Stimulated activated CD4-positive, alpha-beta T cell treated with anti-CD3 and anti-CD28 coated beads, Interleukin-1b, Interleukin-23, amount 100 ng/mL, for 24 hours (primary cell): ENCODE results near the gene PNMA8B.
A peak's percentile ranks its signal among the peaks of the same experiment; 100 is the strongest.
"Not testable (repeated sequence)": the region's sequence is repeated elsewhere in the genome, so short reads cannot be mapped to it uniquely, and the experiment has no call there.

Source experiments
- DNase-seq, 4 experiments: peaks; one replicate each; pipeline ENCODE4 v3.0.0-alpha.2; 2020; ENCODE audit warnings: low read depth in 4 of 4, low spot score in 1 of 4

PNMA8B gene

DNA sequence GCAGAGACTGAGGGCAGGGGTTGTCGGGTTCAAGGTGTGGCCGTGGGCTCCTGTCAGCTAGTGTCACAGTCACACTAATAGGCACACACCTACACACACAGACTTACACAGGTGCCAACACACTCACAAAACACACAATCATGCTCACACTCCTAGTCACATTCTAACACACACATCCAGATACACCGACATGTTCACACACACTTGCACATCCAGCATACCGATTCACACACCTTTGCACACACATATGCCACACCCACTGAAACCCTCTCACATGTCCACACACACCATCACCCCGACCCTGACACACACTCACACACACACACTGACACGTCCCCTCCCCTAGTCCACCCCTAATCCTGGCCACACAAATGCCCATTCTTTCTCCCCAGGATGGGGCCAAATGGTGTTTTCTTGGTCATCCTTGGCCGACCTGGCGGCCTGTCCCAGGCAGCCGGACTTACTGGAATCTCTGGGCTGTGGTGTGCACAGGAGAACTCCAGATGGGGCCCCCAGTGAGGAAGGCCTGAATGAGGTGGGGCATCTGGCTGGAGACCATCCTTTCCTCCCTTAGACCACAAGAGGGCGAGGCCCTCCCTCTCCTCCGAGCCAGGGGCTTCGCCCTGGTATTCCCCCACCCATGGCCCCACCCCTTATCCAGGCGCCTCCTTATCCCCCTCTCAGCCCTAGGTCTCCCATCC, 19.1 kb upstream of the PNMA8B start:
- no peak for DNase-seq

DNA sequence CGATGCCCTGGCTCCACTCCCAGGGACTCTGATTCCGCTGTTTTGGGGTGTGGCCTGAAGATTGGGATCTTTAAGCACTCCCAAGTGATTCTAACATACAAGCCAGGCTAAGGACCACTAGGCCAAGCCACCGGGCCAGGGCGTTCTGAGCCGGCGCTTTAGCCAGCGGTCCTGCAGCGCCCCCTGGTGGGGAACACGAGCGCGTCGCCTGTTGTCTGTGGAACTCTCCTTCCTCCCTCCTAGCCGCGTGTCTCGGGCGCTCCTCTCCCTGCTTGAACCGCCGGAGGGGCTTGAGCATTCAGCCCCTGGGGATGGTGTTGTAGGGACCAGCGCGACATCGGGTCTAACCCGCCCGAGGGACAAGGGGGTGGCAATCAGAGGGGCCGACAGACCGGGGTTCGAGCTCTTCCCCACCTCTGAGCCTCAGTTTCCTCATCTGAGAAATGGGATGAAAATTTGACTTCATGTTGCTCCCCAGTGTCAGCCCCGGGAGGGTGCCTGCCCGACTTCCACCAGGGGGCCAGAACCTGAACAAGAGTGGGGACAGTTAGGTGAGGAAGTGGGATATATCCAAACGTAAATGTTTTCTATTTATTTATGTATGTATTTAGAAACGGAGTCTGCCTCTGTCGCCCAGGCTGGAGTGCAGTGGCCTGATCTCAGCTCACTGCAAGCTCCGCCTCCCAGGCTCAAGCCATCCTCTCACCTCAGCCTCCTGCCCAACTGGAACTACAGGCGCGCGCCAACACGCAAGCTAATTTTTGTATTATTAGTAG, 18.0 kb upstream of the PNMA8B start:
- DNase-seq: peak; percentile 68 to 81 (median 76)

DNA sequence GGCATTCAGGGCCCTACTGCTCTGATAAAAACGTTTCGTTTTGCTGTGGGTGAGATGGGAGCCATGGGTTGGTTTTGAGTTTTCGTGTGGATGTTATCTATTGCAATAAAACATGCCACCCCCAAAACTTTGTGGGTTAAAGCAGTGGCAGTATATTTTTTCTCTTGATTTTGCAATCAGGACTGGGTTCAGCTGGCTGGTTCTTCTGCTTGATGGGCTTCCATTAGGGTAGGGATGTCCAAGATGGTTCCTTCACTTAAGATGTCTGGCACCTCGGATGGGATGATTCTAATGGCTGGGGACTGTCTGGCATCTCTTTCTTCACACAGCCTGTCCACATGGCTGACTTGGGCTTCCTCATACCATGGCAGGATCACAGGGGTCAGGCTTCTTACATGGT, 15.6 kb upstream of the PNMA8B start:
- DNase-seq: no peak

DNA sequence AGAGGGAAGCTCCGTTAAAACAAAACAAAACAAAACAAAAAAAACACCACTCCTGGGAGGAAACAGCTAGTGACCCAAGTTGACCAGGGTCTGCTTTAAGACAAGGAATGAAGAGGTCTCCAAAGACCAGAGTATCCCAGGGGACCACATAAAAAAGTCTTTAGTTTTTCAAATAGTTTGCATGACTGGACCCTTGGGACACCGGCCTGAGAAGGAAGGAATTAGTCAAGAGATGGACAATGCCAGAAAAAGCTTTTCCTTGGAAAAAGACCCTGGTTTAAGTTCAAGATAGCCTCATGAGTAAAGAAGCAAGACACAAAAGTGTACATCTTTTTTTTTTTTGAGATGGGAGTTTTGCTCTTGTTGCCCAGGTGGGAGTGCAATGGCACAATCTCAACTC, 12.5 kb upstream of the PNMA8B start:
- no peak for DNase-seq

DNA sequence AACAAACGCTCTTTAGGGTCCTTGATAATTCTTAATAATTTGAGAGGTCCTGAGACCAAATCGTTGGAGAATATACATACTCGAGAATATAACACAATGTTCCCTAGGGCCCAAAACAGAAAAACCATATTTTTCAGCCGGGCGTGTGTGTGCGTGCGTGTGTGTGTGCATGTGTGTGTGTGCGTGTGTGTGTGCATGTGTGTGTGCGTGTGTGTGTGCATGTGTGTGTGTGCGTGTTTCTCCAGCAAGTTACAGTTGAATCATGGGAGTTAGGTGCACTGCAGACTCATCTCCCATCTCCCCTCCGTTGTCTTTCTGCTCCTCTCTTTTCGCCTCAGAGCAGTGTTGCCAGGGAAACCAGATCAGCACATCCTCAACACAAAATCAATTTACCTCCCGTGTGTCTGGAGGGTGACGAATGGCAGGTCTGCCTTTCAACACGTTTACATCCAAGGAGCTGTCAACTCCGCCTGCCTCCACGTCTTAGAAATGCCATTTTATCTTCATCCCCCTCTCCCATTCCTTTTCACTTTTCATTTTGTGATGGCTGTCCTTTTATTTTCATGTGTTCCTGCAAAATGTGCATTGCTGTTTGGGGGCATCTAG, 8.3 kb upstream of the PNMA8B start:
- no peak for DNase-seq

DNA sequence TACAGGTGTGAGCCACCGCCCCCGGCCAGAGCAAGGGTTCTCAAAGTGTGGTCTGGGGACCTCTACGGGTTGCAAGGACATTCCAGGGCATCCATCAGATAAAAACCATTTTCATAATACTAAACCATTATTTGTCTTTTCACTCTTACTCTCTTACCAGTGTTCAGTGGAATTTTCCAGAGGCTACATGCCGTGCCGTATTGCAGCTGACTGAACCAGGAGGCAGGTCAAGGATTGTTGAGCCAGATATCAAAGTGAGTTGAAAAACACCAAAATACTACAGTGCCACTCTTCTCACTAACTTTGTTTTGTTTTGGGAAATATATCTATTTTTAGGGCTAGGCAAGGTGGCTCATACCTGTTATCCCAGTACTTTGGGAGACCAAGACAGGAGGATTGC, 7.2 kb upstream of the PNMA8B start:
- no peak for DNase-seq

DNA sequence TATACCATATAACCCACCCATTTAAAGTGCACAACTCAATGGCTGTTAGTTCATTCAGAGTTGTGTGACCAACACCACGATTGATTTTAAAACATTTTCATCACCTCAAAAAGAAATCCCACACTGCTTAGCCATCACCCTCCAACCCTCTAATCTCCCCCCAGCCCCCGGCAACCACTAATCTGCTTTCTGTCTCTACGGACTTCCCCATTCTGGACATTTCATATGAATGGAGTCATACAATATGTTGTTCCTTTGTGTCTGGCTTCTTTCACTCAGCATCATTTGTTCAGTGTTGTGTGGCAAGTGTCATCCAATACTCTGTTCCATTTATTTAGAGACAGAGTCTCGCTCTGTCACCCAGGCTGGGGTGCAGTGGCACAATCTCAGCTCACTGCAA, 4.0 kb upstream of the PNMA8B start:
- DNase-seq: no peak

DNA sequence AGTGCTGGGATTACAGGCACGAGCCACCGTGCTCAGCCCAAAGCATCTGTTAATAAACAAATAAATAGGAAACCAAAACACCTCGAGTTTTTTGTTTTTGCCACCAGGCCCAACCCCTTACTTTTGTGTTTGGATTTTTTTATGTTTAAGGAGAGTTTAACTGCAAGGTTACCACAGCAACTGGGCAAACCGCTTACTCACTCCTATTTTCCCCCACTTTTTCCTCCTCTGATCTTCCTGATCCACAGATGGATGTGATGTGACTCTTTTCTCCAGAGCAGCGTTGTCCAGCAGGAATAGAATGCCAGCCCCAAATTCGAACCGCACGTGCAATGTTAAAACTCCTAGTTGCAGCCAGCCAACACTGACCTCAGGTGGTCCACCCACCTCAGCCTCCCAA, 2.1 kb upstream of the PNMA8B start:
- no peak for DNase-seq

DNA sequence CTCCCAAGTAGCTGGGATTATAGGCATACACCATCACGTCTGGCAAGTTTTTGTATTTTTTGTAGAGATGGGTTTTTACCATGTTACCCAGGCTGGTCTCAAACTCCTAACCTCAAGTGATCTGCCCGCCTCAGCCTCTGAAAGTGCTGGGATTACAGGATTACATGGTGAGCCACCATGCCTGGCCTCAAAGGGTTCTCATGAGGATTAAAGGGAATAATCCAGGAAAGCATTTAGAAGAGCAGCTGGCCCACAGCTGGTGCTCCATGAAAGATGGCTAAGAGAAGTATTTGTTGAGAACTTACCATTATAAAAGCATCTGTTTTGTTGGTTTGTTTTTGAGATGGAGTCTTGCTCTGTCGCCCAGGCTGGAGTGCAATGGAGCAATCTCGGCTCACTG, 1.2 kb upstream of the PNMA8B start:
- DNase-seq: not testable (repeated sequence)

DNA sequence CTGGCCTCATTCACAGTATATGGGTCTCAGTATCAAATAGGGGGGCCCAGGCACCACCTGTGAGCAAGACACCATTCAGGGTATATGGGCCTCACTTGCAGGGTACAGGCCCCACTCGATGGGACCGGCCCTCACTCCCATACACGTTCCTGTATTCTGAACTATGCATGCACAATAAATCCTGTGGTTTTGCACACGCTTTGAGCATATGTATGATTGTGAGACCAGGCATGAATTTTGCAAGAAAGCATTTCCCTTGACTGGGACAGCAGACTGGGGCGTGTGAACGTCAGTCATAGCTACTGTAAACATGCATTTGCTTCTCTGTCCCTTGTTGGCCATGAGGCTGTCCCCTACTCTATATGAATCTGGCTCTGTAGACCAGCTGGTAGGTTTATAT, 637 bp upstream of the PNMA8B start:
- DNase-seq: no peak

DNA sequence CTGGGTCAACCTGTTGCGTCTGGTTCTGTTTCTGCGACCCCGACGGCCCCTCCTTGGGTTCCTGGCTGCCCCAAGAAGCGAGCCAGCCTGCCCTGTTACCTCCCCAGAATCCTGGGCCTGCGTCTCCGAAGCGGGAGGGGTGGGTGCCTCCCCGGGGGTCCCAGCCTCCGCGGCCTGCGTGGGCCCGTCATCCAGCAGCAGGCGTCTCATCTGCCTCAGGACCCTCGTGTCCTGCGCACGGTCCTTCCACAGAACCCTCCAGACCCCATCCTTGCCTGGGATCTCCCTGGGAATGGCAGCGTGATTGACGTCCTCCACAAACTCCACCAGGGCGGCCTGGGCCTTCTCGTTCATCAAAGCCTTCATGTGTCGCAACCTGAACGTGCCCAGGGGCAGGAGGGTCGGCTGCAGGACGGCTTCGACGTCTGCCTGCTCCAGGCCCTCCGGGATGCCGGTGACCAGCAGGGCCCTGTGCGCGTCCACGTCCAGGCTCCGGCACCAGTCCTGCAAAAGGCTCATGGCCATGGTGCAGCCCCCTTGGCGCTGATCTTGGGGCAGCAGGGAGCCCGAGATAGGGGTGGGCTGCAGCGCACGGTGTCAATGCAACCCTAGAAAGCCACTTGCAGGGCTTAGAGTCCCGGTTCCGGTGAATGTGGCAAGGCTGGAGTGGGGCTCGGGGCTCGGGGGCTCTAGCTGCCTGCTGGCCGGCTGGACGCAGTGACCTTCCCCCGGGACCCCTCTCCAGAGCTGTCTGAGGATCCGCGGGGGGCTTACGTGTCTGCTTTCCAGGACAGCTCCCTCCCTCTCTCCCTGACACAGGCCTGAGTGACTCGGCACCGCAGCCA, 504 bp downstream of the PNMA8B start:
- DNase-seq: no peak

DNA sequence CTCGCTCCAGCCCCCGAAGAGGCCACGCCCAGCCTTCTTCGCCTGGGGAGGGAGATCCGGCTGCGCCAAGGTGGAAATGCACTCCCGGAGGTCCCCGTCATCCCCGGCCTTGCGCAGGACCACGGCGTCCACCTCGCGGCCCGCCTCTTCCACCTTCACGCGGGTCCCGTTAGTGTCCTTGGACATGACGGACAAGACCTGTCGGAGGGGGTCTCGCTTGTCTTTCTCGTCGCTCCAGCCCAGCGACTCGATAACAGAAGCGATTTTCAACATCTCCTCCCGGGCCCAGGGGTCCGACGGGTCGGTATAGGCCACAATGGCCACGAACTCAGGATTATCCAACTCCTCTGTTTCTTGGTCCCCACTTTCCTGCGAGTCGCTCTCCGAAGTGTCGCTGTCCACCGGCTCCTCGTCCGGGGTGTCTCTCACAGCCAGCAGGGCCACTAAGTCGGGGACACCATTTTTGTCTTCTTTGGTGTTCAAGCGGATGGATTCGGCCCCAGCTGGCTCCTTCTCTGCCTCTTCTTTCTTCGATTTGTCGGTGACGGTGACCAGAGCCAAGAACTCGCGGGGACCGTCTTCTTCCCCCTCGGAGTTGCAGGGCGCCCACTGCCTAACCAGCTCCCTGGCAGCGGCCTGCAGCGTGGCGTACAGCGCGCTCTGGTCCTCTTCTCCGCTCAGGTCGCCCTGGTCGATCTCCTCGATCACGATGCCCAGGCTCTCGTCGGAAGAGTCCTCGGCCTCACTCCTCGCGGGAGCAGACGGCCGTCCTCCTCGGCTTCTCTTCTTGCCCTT, 1.3 kb downstream of the PNMA8B start:
- no peak for DNase-seq

DNA sequence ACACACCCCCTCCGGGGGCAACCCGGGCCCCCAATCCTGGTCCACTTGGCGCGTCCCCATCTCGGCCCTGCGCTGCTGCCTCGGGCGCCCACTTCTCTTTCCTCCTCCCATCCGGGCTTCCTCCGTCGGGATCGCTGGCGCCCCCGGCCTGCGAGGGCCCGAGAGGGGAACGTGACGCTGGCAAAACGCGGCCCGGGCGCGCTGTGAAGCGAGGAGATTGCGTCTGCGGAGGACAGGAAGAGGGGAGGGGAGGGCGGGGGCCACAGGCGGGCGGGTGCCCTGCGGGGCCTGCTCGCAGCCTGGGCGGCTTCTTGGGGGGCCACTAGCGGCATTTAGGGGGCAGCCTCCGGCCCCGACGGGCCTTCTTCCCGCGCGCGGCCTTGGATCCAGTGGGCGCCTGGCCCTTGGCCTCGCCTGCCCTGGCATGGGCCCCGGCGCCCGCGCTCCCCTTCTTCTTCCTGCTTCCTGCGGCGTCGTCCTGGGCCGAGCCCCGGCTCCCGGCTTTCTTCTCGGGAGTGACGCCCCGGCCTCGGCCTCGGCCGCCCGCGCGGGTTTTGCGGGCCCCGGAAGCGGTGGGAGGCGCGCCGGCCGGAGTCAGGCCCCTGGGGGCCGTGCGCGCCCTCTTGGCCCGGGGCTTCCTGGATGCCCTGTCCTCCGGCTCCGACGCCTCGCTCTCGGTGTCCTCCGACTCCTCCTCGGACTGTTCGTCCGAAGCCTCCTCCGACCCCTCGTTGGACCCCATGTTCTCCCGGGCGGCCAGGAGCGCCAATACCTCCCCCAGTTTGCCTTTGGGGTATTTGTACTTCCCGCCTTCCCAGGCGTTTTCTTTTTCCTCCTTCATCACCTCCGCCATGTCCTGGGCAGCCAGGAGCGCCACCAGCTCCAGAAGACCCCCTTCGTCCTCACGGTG, 2.2 kb downstream of the PNMA8B start:
- DNase-seq: no peak

DNA sequence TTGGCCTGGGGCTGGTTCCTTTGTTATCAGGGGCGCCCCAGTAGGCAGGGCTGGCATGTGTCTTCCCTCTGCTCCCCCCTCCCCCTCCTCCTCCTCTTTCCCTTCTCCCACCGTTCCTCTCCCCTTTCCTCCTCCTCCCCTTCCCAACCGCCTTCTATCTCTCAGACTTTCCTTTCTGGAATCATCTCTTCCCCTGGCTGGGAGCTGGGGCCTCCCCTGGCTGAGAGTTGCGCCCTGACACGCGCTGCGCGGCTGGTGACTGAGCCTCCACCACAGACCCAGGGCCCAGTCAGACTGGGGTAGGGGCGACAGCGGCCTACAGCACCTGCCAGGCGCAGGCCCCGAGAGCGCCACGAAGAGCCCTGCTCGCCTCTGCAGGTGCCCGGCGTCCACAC, 2.8 kb downstream of the PNMA8B start:
- no peak for DNase-seq

DNA sequence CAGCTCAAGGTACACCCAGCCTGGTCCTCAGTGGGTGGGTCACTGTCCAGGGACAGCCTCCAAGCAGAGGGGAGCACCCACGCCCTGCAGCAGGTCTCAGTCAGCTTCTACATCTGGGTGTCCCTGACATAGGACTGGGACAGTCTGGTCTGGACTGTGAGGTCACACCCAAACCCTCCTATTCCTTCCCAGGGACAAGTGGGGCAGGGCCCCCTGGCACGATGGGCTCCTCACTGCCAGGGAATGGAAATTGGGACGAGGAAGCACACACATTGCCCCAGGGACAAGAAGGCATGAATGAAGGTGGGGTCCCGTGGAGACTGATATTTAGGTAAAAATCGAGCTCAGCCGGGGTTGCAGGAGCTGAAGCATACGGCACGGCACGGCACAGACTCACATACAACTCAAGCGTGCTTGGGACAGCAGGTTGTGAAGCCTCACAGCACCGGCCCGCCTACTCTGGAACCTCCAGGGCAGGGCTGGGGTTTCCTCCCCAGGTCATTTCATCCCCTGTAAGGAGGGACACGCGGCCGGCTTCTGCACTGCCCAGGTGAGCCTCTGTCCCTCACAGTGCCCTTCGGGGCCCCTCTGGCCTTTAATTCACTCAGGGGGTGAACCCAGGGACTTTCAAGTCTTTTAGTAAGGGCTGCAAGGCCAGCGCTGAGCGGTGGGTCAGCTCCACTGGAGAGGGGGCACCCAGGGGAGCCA, 3.5 kb downstream of the PNMA8B start:
- DNase-seq: no peak

DNA sequence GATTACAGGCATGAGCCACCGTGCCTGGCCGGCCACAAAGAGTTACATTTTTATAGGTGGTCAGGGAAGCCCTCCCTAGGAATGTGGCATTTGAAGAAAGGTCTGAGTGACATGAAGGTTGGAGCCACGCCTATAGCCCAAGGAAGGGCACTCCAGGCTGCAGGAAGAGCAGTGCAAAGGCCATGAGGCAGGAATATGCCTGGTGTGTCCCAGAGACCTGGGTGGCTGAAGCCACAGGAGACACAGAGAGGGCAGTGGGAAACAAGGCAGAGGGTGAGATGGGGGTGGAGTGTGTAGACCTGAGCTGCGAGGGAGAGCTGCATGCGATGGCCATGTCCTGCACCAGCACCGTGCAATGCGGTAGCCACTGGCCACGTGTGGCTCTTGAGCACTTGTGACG, 4.9 kb downstream of the PNMA8B start:
- no peak for DNase-seq

DNA sequence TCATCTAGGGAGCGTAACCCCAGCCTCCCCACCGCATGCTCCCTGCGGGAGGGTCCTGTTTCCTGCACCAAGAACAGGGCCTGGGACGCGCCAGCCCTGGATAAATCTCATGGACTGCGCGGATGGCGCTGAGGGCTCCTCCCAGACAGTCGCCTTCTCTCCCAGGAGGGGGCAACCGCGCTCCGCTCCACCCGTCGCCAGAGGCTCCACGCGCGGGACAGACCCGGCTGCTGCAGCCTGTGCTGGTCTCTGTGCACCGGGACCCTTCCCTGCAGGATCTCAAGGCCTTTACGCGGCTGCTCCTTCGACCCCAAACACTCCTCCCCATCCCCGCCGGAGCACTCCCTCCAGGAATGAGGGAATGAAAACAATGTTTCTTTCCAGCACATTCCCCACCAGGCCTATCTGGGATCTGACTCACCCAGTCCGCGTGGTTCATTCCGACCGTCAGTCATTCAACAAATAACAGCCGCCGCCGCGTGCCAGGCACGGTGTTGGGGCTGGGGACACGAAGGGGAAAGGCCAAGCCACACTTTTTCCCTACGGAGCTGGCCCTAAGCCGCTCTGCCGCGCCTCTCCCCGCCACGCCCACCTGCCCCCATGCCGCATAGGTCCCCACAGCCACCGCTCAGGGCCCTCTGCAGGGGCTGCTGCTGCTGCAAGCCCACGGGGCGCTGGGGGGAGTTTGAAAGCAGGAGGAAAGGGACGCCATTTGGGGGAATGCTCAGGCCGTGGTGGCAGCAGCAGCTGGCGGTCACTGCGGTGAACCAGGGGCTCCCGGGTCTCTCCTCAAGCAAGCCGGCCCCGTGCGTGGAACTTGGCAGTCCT, 6.0 kb downstream of the PNMA8B start:
- DNase-seq: no peak

DNA sequence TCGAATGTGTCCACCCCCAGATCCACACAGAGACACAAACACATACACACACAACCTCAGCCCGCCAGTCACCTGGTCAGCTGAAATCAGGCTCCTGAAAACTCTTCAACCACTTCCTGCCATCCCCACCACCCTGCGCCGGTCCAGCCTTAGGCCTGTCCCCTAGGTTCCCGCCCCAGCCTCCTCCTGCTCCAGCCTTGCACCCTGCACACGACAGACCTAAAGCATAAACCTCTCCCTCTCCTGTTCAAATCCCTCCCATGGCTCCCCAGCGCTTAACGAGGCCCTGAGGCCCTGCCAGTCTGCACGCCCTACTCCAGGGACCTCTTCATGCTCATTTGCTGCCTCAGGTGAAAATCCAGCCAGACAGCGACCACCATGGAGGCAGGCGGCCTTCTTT, 7.1 kb downstream of the PNMA8B start:
- DNase-seq: no peak
